ENCODE results near the gene BICDL1.

DNA sequence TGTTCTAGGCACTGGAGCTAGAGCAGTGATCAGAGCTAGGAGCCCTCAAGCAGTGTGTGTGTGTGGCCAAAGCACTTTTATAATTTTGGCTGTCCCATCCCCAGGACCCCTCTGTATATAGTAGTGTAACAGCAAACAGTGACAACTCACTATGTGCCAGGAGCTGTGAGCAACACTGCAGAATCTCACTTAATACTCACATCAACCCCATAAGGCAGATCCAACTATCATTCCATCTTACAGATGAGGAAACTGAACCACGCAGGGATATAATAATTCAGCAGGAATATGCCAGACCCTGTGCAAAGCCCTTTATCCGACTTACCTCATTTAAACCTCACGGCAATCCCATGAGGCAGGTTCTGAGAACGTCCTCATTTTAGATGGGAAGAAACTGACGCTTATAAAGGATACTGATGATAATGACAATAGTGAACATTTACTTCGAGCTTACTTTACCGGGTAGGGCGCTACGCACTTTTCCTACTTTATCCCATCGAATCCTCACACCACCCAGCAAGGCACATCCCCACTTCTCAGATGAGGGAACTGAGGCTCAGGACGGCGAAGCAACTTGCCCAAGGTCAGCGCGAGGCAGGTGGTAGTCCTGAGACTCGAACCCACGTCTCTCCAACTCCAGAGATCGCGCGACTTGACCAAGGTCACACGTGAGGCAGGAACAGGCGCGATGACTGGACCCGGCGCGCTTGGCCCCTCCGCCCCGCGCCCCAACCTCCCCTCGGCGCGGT is 126.8 kb downstream of the BICDL1 start:
- no peak for TF ChIP-seq TAF1 (IDR thresholded peaks at IDR 0.05; ENCODE audit: borderline replicate concordance, low read depth, low read length)
- no peak for TF ChIP-seq POLR2A (IDR thresholded peaks at IDR 0.05; ENCODE audit: low read depth, low read length)
